GM19351 (cell line): ENCODE results near the gene ZDHHC3.

Source experiments
- ATAC-seq: cut with Tn5 transposase; IDR thresholded peaks from one replicate; pipeline ENCODE4 v1.9.1; 2021; ENCODE audit warnings: mild to moderate bottlenecking, moderate library complexity; ENCODE audit not compliant: unreplicated experiment

The ZDHHC3 gene

DNA sequence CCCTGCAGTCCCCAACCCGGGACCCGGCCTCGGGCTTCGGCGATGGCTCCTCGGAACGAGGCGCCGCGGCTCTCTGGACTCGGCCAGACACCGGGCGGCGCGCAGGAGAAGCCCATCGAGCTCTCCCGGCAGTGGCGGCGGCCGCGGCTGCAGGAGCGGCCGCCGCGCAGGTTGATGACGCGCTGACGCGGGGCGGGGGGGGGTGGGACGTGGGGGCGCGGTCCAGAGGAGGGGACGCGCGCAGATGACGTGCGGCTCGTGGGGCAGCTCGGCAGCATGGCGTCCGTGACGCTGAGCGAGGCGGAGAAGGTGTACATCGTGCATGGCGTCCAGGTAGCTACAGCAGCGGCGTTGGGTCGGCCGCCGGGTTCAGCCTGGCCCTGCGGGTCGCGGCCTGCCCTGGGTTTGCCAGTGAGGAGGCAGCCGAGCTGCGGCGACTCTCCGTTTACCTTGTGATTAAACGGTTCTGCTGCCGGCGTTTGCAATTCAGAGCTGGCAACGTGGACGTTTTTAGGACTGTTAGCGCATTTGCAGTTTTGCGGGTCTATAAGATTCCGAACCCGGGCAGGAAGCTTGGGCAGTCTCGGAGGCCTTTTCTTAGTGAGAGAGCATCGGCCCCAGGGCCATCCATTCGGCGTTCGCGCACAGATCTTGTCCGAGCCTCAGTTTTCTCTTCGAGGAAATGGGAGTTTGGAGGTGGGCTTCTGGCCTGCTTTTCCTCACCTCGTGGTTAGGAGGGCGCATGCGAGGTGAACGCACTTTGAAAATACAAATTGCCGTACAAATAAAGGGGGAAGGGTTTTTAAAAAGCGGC lies at the start of gene ZDHHC3, which contains the start of gene EXOSC7:
TSS of gene ZDHHC3 (minus strand) at position 173 of the 814 bp plus-strand sequence. CDS start 16,738 bp downstream, outside the sequence.
TSS of gene EXOSC7 (plus strand) at position 243 of the 814 bp plus-strand sequence. CDS start at position 277, 34 bp downstream.
- peak; percentile 72 for ATAC-seq

GRCh38 chr3:45024542-45025255 lies 48.7 kb upstream of the ZDHHC3 start:
- ATAC-seq: no peak

DNA sequence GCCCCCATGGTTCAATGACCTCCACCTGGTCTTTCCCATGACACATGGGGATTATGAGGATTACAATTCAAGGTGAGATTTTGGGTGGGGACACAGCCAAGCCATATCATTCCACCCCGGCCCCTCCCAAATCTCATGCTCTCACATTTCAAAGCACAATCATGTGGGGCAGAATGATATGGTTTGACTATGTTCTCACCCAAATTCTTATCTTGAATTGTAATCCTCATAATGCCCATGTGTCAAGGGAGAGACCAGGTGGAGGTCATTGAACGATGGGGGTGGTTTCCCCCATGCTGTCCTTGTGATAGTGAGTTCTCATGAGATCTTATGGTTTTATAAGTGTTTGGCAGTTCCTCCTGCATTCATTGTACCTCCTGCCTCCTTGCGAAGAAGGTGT lies 47.7 kb upstream of the ZDHHC3 start:
- ATAC-seq: no peak

DNA sequence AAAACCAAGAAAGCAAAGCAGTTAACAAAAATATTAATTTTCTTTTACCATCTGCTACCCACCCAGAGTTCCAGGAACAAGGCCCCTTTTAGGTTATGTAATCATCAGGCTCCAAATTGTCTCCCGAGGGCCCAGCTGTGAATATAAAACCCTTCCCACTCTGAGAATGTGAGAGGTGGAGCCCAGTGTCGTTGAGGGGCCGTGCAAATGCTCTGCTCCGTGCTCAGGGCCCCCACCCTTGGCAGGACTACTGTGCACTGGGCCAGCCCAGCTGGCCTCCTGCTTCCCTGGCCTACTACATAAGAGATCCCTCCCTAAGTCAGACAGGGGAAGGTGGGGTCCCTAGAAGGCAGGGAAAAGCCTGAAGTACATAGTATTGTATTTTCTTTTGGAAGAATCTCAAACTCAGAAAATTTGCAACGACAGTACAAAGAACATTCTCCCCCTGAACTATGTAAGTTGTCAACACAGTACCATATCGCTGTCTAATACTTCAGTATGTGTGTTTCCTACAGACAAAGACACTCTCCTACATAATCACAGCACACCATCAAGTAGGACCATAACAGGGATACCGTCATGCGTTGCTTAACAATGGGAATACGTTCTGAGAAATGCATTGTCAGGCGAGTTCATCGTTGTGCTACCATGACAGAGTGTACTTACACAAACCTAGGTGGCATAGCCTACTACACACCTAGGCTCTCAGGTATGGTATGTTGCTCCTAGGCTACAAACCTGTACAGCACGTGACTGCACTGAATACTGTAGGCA lies 45.7 kb upstream of the ZDHHC3 start:
- no peak for ATAC-seq

GRCh38 chr3:45020534-45020933 lies 44.6 kb upstream of the ZDHHC3 start:
- no peak for ATAC-seq

DNA sequence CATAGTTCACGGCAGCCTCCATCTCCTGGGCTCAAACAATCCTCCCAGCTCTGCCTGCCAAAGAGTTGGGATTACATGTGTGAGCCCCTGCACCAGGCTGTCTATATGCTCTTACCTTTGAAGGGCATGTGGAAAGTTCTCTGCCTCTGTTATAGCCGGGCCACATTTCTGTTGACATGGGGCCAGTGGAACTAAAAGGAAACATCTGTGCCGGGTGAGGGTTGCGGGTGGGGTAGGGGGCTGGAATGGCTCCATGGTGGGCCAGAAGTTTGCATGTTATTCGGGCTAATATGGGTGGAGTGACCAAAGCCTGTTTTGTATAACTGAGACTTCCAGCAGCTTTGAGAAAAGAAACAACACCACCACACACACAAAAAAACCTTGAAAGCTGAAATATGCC lies 41.8 kb upstream of the ZDHHC3 start:
- no peak for ATAC-seq

DNA sequence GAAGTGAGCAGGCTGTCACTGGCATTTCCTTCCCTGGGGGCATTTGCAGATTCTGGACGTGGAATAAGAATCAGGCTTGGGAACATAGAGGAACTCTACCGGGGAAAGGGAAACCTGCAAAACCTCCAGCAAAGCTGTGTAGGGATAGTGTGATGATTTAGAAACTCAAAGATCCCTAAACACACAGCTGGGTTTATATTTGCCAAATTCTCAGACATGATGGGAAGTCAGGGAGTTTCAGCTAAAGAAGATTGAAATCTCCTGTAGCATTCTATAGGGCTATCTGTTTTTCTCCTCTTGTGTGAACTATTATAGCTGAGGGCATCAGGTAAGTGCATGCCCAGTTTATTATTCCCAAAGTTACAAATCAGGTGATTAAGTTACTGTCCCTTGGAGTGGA lies 40.9 kb upstream of the ZDHHC3 start:
- ATAC-seq: no peak

- no peak for ATAC-seq
Measured at GRCh38 chr3:45012577-45012976, 36.6 kb upstream of the ZDHHC3 start.

DNA sequence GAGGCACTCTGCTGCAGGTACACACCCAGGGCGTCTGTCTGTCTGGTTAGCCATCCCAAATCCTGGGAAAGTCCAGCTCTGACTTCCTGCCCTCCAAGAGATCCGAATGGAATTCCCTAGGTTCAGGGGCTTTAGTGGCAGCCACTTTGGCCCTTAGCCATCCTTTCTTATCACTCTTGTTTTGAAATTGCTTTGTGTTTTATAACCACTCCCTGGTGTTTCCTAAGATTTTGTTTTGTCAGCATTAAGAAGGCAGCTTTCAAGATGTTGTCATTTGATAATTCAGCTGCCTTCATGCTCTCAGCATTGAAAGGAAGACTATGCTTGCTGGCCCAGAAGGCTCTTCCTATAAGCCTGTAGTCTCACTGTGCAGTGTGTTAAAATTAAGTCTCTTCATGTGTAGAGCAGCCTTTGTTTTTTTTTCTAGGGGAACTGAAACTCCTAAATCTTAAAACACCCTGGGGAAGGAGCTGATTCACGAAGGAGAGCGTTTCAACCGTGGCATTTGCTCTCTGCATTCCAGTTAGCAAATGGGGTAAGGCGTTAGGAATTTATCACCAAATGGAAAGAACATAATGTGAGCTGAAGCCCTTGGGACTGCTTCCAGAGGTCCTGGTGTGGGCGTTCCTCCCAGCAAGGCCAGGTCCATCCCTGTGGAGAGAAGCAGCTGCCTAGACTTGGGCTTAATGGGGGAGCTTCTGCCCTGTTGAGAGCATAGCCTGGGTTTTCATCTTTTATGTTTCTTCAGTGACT lies 36.0 kb upstream of the ZDHHC3 start:
- ATAC-seq: no peak

GRCh38 chr3:45010811-45011333 lies 34.9 kb upstream of the ZDHHC3 start:
- ATAC-seq: no peak

DNA sequence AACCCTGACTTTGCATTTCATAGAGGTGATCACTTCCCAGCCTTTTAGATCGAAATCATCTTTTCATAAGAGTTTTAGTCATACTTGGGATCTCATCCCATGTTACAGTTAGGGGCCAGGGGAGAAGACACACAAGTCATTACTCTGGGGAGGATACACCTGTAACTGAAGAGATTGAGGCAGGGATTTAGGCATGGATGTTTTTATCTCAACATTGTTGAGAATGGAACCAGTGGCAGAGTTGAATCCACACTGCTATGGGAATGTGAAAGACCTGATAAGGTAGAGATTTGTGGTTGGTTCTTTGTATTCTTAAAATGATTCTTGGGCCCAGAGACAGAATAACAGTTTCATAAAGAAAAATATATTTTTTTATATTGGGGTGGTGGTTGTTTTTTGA lies 33.9 kb upstream of the ZDHHC3 start:
- no peak for ATAC-seq

DNA sequence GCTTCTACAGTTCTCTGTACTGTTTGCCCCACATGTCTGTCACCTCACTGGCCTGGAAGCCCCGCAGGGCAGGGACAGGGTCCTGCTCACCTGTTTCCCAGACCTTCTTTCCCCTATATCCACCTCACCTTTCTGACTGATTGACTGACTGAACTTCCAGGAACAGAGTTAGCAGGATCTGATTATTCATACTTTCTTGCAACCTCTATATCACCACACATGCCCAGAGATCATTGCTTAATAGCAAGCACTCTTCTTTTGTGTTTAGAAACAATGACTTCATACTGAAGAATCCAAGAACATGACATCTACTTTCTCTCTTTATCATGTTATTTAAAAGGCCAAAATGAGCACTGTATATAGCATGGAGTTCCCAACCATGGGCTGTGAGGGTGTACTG lies 32.1 kb upstream of the ZDHHC3 start:
- no peak for ATAC-seq

DNA sequence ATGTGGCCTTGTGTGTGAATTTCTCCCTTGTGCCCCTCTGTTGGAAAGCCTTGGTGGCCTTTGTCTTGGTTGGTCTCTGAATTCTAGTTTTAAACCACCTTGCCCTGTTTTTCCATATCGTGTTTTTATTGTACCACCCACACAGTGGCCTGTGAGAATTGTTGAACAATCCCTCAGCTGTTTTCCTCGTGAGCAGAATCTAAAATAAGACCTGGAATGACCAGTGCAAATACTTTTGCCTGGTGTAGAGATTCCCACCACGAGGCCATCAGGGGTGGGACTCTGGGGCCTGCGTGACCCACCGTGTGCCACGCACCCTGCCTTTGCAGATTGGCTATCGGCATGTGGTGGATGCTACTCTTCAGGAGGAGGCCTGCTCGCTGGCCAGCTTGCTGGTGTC lies 31.1 kb upstream of the ZDHHC3 start:
- no peak for ATAC-seq

GRCh38 chr3:45003859-45004258 lies 27.9 kb upstream of the ZDHHC3 start:
- no peak for ATAC-seq

DNA sequence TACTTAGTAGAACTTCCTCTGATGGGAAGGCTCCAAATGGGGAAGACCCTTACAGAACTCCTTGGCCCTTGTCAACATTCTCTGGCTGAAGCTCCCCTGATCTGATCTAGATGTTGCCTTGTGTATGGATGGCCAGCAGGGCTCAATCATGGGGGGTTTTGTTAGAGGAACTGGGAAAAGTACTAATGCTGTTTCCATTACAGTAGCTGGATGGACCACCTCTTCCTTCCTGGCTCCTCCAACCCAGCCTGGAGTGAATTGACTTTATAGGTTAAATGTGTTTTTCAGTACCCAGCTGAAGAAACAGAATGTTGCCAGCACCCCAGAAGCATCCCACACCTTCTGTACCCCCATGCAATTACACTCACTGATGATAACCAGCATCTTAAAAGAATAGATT lies 27.4 kb upstream of the ZDHHC3 start:
- no peak for ATAC-seq

GRCh38 chr3:45002720-45003119 lies 26.7 kb upstream of the ZDHHC3 start:
- ATAC-seq: no peak

DNA sequence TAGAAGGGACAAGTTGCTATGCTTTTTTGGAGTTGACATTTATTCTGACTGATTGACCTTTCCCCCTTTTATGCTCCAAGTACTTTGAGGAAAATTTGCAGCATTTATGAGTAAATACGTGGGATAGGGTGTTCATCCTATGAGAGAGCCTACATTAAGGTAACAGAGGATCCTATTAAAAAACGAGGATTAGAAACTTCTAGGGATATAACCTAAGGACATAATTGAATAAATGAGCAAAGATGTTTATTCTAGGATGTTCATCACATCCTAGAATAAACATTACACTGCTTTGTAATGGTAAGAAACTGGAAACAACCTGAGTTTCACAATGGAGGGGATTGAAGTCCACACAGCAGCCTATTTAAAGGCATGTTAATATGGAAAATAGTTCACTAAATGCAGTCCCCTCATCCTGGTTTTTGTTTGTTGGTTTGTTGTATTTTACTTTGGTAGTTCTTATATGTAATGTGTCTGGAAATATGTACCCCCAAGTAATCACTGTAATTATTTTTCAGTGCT lies 26.2 kb upstream of the ZDHHC3 start:
- no peak for ATAC-seq

- ATAC-seq: no peak
Measured at GRCh38 chr3:45001738-45002137, 25.8 kb upstream of the ZDHHC3 start.

- no peak for ATAC-seq
Measured at GRCh38 chr3:45000823-45001222, 24.8 kb upstream of the ZDHHC3 start.

- no peak for ATAC-seq
Measured at GRCh38 chr3:44999782-45000181, 23.8 kb upstream of the ZDHHC3 start.
